B cell (primary cell): Measurements from ENCODE around the gene VWA3A.

Source experiments
- CTCF ChIP-seq: fragments of 200-600 bp; IDR thresholded peaks from one replicate; pipeline ENCODE4 v1.8.0; 2022; ENCODE audit warnings: antibody characterized with exemption, mild to moderate bottlenecking
- EZH2 ChIP-seq: IDR thresholded peaks from 2 replicates; pipeline ENCODE4 v1.6.1; 2012; ENCODE audit warnings: borderline replicate concordance, low read depth, mild to moderate bottlenecking, moderate library complexity, low read length; ENCODE audit not compliant: insufficient read depth, poor library complexity, severe bottlenecking

DNA sequence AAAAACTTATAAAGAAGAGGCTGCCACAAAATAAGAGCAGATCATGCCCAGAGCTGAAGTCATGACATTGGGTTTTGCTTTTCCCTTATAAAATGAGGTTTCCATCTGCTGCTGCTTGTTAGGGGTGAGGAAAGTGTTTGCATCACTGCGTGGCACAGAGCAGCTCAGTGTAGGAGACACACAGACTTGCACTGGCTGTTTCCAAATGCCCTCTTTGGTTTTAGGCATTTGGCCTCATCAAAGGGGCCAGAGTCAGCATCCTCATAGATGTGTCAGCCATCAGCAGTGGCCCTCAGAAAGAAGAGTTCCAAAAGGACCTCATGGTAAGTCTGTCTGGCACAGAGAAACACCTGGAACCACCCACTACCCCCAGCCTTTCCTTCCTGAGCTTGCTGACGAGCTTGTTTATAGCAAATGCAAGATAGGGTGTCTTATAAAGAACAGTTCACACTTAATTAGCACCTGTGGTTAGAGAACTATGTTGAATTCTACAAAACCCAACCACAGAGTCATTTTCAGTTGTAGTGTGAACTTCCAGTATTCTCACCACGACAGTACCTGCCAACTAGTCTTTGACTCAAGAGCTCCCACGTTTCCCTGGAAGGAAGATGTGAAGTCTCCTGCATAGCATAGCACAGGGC, 17.0 kb downstream of the VWA3A start:
- TF ChIP-seq CTCF = no peak
- no peak for TF ChIP-seq EZH2
